ENCODE measurements around the gene HID1. TPM values are rescaled to one million over a fixed set of nuclear protein-coding genes. Genes with fewer than 3 reads are reported as not detected.

The HID1 gene
- total RNA-seq, 1 experiment from 2014 or later, result 43.8 TPM

- TF ChIP-seq, protein P1, sequence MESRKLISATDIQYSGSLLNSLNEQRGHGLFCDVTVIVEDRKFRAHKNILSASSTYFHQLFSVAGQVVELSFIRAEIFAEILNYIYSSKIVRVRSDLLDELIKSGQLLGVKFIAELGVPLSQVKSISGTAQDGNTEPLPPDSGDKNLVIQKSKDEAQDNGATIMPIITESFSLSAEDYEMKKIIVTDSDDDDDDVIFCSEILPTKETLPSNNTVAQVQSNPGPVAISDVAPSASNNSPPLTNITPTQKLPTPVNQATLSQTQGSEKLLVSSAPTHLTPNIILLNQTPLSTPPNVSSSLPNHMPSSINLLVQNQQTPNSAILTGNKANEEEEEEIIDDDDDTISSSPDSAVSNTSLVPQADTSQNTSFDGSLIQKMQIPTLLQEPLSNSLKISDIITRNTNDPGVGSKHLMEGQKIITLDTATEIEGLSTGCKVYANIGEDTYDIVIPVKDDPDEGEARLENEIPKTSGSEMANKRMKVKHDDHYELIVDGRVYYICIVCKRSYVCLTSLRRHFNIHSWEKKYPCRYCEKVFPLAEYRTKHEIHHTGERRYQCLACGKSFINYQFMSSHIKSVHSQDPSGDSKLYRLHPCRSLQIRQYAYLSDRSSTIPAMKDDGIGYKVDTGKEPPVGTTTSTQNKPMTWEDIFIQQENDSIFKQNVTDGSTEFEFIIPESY (IDR thresholded peaks at IDR 0.05; ENCODE audit: extremely low read depth, insufficient replicate concordance, low read length), result no peak
- TF ChIP-seq POLR2AphosphoS5 (IDR thresholded peaks at IDR 0.05; ENCODE audit: low read depth, low read length), result no peak
Measured at GRCh38 chr17:74936470-74936799, 36.1 kb downstream of the HID1 start (continued).

GRCh38 chr17:74935585-74936469 is 36.7 kb downstream of the HID1 start, which contains the start of gene OTOP3:
TSS of gene OTOP3 (plus strand) at chr17:74935898. CDS start at chr17:74935922, 24 bp downstream.
- intact Hi-C loops (cut with micrococcal nuclease), result no loop called here
- no peak within 1 kb of the TSS for H3K27ac ChIP-seq (ENCODE audit: low read depth, low read length)
- no peak within 1 kb of the TSS for H3K4me3 ChIP-seq (replicated peaks in 1 of 2; ENCODE audit: low read depth in 1 of 2, low read length in 2 of 2)
- H2AFZ ChIP-seq (ENCODE audit: low read depth, low read length, poor library complexity, severe bottlenecking), result no peak within 1 kb of the TSS
- no peak for TF ChIP-seq POLR2A (IDR thresholded peaks at IDR 0.05; ENCODE audit: borderline replicate concordance, extremely low read depth, insufficient read depth, insufficient read length)
- no peak for TF ChIP-seq CEBPB (IDR thresholded peaks at IDR 0.05; ENCODE audit: low read depth)
- TF ChIP-seq POLR2AphosphoS5 (IDR thresholded peaks at IDR 0.05; ENCODE audit: low read depth, low read length), result no peak
- TF ChIP-seq EZH2 (IDR thresholded peaks at IDR 0.05), result no peak
- TF ChIP-seq TCF7L2 (IDR thresholded peaks at IDR 0.05; ENCODE audit: borderline replicate concordance, extremely low read depth, insufficient read depth, insufficient read length), result no peak
- no peak for TF ChIP-seq ELF1 (IDR thresholded peaks at IDR 0.05; ENCODE audit: borderline replicate concordance, low read depth)
- no peak for TF ChIP-seq SP1 (IDR thresholded peaks at IDR 0.05; ENCODE audit: low read depth)
- TF ChIP-seq RAD21 (IDR thresholded peaks at IDR 0.05; ENCODE audit: low read depth), result no peak
- TF ChIP-seq SIN3A (IDR thresholded peaks at IDR 0.05; ENCODE audit: low read depth), result no peak
- TF ChIP-seq MAX (IDR thresholded peaks at IDR 0.05), result no peak
- TF ChIP-seq CTCF (IDR thresholded peaks at IDR 0.05 in 2 of 3, conservative IDR thresholded peaks at IDR 0.05 in 1 of 3; ENCODE audit: borderline replicate concordance in 1 of 3, insufficient read depth in 1 of 3, low read depth in 2 of 3, low read length in 2 of 3), result no peak
- TF ChIP-seq EZH2phosphoT487 (IDR thresholded peaks at IDR 0.05; ENCODE audit: borderline replicate concordance), result no peak
- no peak for TF ChIP-seq ZFX (IDR thresholded peaks at IDR 0.05)
- H3K4me2 ChIP-seq (ENCODE audit: low read length), result no peak within 1 kb of the TSS
- BruUV-seq (replicated peaks), result no TSS peak
- no peaks in the 10 kb centered on the region for H3K36me3 ChIP-seq (ENCODE audit: control insufficient read depth in 1 of 2, insufficient read depth in 2 of 2, low read length in 2 of 2)
- H4K20me1 ChIP-seq (ENCODE audit: insufficient read depth), result no peaks in the 10 kb centered on the region
- ATAC-seq, result no peak
- no peaks in the 10 kb centered on the region for H3K9me2 ChIP-seq (ENCODE audit: insufficient read depth)
- POLR2A ChIA-PET, result interaction anchor here (0.7 kb wide), 1 partner anchor 8 kb away, joined by 3 read pairs; no protein-coding TSS in a partner anchor
- H3K79me2 ChIP-seq (ENCODE audit: insufficient read depth, low read length), result no peaks in the 10 kb centered on the region
- no peak for DNase-seq (ENCODE audit: low read depth, low spot score)
- H3K9ac ChIP-seq (ENCODE audit: low read length), result no peak within 1 kb of the TSS
- peaks cover 4% of the 10 kb centered on the region; the same call in 1 of the 2 replicates for H3K27me3 ChIP-seq (ENCODE audit: insufficient read depth, low read length)
- CTCF ChIA-PET, result no interaction called here
- RAD21 ChIA-PET (ENCODE audit: low non-redundant PET in 1 of 2, low total read pairs in 2 of 2, uncharacterized antibody in 2 of 2, unreplicated experiment in 2 of 2), result interaction anchor here in 1 of 2 experiments (0.7 kb wide), 1 partner anchor 23 kb away, joined by 4 read pairs; no protein-coding TSS in a partner anchor
- H3K4me1 ChIP-seq (ENCODE audit: control insufficient read depth in 1 of 2, insufficient read depth in 2 of 2, low read length in 2 of 2), result peaks cover 0 to 12% of the 10 kb centered on the region in 2 experiments; a peak in 2 of 4 replicates
- no peaks in the 10 kb centered on the region for H3K9me3 ChIP-seq (ENCODE audit: control insufficient read depth in 1 of 2, insufficient read depth in 1 of 2, low read depth in 1 of 2, low read length in 2 of 2)
